Body of pancreas (tissue), 4 donors: Measurements from ENCODE around the gene NVL. TPM values are rescaled to one million over a fixed set of nuclear protein-coding genes. Genes with fewer than 3 reads are reported as not detected.

Experiments used
- ATAC-seq: fragments of 150-250 bp; one replicate; pipeline ENCODE4 v1.9.1; 2016
- DNase-seq, 4 donors: peaks; one replicate each; pipeline ENCODE4 v3.0.0-alpha.2; 2019
- H3K27ac ChIP-seq, 4 donors: fragments of 200-600 bp; sonication (generic); 1 replicate in 3 of 4; 2 replicates in 1 of 4; pipeline versions ENCODE4 v1.5.1 to v1.6.1; 2016 to 2019; ENCODE audit warnings: mild to moderate bottlenecking in 1 of 4, mixed read lengths in 1 of 4, moderate library complexity in 1 of 4
- H3K27me3 ChIP-seq, 2 donors: fragments of 200-600 bp; sonication (generic); one replicate each; pipeline ENCODE4 v1.6.0; 2016; ENCODE audit warnings: mild to moderate bottlenecking in 1 of 2
- H3K36me3 ChIP-seq, 2 donors: fragments of 200-600 bp; sonication (generic); replicated peaks in 1 of 2; 2 replicates each; pipeline ENCODE4 v1.5.1; 2016; ENCODE audit warnings: low read depth in 2 of 2; ENCODE audit not compliant: insufficient read depth in 1 of 2
- H3K4me1 ChIP-seq: fragments of 200-600 bp; sonication (generic); one replicate; pipeline ENCODE4 v1.6.0; 2016
- H3K4me3 ChIP-seq, 2 donors: fragments of 200-600 bp; sonication (generic); 1 replicate in 1 of 2; 2 replicates in 1 of 2; pipeline ENCODE4 v1.5.1; 2016 to 2019
- H3K9me3 ChIP-seq, 3 donors: fragments of 200-600 bp; sonication (generic); 1 replicate in 2 of 3; 2 replicates in 1 of 3; pipeline ENCODE4 v1.5.1; 2016
- POLR2A ChIP-seq, 3 donors: fragments of 450-650 bp; IDR thresholded peaks; one replicate each; pipeline ENCODE4 v1.6.1; 2016; ENCODE audit warnings: antibody characterized with exemption in 3 of 3, mild to moderate bottlenecking in 2 of 3
- WGBS, 2 donors: methylation state at CpG; one replicate each; pipeline ENCODE4 v1.1.5; 2017; 5-methylcytosine and 5-hydroxymethylcytosine counted together
- intact Hi-C: fragments of 100-400 bp; cut with DNase I; formaldehyde crosslinking; loops from one replicate; pipeline ENCODE4 v1.15.1; 2023
- total RNA-seq, 2 donors: library from RNA; depleted of rRNA; stranded (reverse); fragments of >200 nt; gene quantifications; one replicate each; pipeline ENCODE4 v1.1.0, GENCODE V29; 2016
- TF ChIP-seq, protein P1 (sequence below), 7 experiments: fragments of 450-650 bp in 4 of 7; fragments of 200-600 bp in 3 of 7; sonication (generic) in 3 of 7; IDR thresholded peaks; one replicate each; pipeline ENCODE4 v1.5.1; 2016 to 2019; ENCODE audit warnings: antibody characterized with exemption in 7 of 7

Gene NVL
- total RNA-seq, 2 donors from 2014 or later, result 24.6 to 31.0 TPM

DNA sequence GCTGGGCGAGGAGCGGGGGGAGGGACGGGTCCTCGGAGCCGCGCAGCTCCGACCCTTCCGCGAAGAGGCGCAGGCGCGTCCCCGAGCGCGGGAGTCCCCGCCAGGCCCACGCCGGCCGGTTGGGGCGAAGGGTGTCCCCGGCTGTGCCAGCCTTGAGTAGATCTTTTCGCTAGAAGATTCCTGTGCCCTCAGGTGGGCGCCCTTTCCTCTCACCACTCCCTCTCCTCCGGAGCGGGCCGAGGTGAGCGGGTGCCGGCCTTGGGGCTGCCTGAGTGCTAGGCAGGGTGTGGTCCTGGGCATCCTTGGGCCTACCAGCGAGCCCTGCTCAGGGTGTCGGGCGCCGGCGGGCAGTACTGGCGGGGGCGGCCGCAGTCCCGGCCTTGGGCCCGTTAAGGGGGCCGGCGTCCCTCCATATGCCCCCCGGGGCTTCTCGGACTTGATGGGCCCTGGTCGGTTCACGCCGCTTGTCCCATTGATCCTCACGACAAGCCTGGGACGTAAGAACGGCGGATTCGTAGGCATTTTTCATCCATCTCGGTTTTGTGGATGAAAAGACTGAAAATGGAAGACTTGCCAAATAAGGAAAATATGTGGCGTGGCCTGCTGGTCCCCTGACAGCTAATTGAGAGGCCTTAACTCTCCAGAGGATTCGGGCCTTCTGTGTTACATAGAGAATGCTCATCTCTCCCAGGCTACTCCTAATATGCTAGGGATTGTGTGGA is 146.2 kb downstream of the NVL start:
- H3K4me1 ChIP-seq, result peaks cover 25% of the 10 kb centered on the region
- no peaks in the 10 kb centered on the region for H3K9me3 ChIP-seq
- peak overlapping the region; percentile 18 to 87 for H3K4me3 ChIP-seq
- H3K27me3 ChIP-seq, result no peaks in the 10 kb centered on the region
- WGBS, 2 donors, result 1 to 16% methylated on average over 12 to 36 of the region's 53 CpGs
- peak; percentile 52 to 64 (median 54) for DNase-seq
- TF ChIP-seq POLR2A (IDR thresholded peaks at IDR 0.05), result no peak
- TF ChIP-seq, protein P1, sequence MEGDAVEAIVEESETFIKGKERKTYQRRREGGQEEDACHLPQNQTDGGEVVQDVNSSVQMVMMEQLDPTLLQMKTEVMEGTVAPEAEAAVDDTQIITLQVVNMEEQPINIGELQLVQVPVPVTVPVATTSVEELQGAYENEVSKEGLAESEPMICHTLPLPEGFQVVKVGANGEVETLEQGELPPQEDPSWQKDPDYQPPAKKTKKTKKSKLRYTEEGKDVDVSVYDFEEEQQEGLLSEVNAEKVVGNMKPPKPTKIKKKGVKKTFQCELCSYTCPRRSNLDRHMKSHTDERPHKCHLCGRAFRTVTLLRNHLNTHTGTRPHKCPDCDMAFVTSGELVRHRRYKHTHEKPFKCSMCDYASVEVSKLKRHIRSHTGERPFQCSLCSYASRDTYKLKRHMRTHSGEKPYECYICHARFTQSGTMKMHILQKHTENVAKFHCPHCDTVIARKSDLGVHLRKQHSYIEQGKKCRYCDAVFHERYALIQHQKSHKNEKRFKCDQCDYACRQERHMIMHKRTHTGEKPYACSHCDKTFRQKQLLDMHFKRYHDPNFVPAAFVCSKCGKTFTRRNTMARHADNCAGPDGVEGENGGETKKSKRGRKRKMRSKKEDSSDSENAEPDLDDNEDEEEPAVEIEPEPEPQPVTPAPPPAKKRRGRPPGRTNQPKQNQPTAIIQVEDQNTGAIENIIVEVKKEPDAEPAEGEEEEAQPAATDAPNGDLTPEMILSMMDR (IDR thresholded peaks at IDR 0.05), result no peak
- intact Hi-C loops, result loop anchor here (10.0 kb wide), 1 partner anchor 141 kb away; no protein-coding TSS in a partner anchor
- no peaks in the 10 kb centered on the region for H3K36me3 ChIP-seq
- ATAC-seq, result peak; percentile 68
- peak overlapping the region; percentile 66 to 95 (median 86) for H3K27ac ChIP-seq

- 0 to 1% methylated on average over 13 to 60 of the region's 94 CpGs for WGBS, 2 donors
- no peaks in the 10 kb centered on the region for H3K36me3 ChIP-seq
- intact Hi-C loops, result loop anchor here (10.0 kb wide), 1 partner anchor 142 kb away; no protein-coding TSS in a partner anchor
- peak within 1 kb of the TSS; percentile 18 to 87 for H3K4me3 ChIP-seq
- H3K27me3 ChIP-seq, result no peaks in the 10 kb centered on the region
- H3K9me3 ChIP-seq, result no peaks in the 10 kb centered on the region
- peak within 1 kb of the TSS; percentile 66 to 95 (median 86) for H3K27ac ChIP-seq
- ATAC-seq (peak; percentile 93), DNase-seq (peak; percentile 84 to 91 (median 88))
- TF ChIP-seq, protein P1 (IDR thresholded peaks at IDR 0.05), result peak in 1 of 7 experiments; percentile 1
- peak; percentile 84 to 87 (median 86) for TF ChIP-seq POLR2A (IDR thresholded peaks at IDR 0.05)
- H3K4me1 ChIP-seq, result peaks cover 25% of the 10 kb centered on the region
These were observed 146.9 kb downstream of the NVL start, which contains the start of gene DEGS1 for GRCh38 chr1:224182866-224183590. DEGS1 (plus strand) TSS chr1:224183240; CDS start chr1:224183337, 97 bp downstream.

DNA sequence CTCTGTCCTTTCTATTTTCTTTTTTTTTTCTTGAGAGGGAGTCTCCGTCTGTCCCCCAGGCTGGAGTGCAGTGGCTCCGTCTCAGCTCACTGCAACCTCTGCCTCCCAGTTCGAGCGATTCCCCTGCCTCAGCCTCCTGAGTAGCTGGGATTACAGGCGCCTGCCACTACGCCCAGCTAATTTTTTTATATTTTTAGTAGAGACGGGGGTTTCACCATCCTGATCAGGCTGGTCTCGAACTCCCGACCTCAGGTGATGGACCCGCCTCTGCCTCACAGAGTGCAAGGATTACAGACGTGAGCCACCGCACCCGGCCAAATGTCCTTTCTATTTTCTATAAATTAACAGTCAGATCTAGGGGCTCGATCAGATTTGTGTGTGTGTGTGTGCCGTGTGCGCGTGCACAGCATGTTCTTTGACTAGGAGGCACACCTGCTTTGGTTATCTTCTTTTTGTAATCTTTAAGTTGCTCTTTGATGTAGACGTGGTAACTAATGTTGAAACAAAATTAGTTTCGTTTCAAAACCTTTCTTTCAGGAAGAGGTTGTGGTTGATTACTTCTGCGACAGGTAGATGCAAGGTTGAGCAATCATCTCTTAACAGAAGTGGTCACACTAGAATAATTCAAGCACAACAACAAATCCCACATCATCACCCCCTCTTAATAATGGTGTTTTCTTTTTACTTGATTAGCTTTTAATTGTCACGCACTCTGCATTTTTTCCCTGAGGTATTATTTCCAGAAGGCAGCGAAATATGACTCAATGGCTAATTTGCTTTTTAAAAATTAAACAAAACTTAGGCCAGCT is 147.7 kb downstream of the NVL start:
- intact Hi-C loops, result loop anchor here (10.0 kb wide), 1 partner anchor 143 kb away; no protein-coding TSS in a partner anchor
- DNase-seq, result no peak
- ATAC-seq, result no peak
- peak overlapping the region; percentile 18 to 87 for H3K4me3 ChIP-seq
- peaks cover 25% of the 10 kb centered on the region for H3K4me1 ChIP-seq
- peak overlapping the region; percentile 66 to 95 (median 86) for H3K27ac ChIP-seq
- TF ChIP-seq, protein P1 (IDR thresholded peaks at IDR 0.05), result no peak
- TF ChIP-seq POLR2A (IDR thresholded peaks at IDR 0.05), result no peak
- 43 to 46% methylated on average over 22 of the region's 22 CpGs for WGBS, 2 donors
- H3K36me3 ChIP-seq, result no peaks in the 10 kb centered on the region
- no peaks in the 10 kb centered on the region for H3K9me3 ChIP-seq
- H3K27me3 ChIP-seq, result no peaks in the 10 kb centered on the region

GRCh38 chr1:224181453-224181810 is 148.5 kb downstream of the NVL start:
- DNase-seq (no peak), ATAC-seq (no peak)
- Histone ChIP-seq H3K36me3 (no peaks in the 10 kb centered on the region), H3K4me1 (peaks cover 25% of the 10 kb centered on the region), H3K27me3 (no peaks in the 10 kb centered on the region), H3K9me3 (no peaks in the 10 kb centered on the region), H3K4me3 (no peak overlapping the region), H3K27ac (no peak overlapping the region)
- intact Hi-C loops, result loop anchor here (10.0 kb wide), 1 partner anchor 143 kb away; no protein-coding TSS in a partner anchor
- 86 to 95% methylated on average over 3 to 4 of the region's 4 CpGs for WGBS, 2 donors
- TF ChIP-seq POLR2A (IDR thresholded peaks at IDR 0.05), result no peak
- TF ChIP-seq, protein P1 (IDR thresholded peaks at IDR 0.05), result no peak
